ENCODE measurements around the gene TUT1.

Gene TUT1

GRCh38 chr11:62545437-62546243 is 45.7 kb downstream of the TUT1 start:
- no peak for TF ChIP-seq CTCF (IDR thresholded peaks at IDR 0.05; ENCODE audit: control insufficient read depth, insufficient read depth, low read depth, low read length, missing control alignments)
- H3K4me3 ChIP-seq (ENCODE audit: control insufficient read depth, low read depth, low read length), result peak overlapping the region; percentile 98
- peak; percentile 64 for DNase-seq (ENCODE audit: low read depth)

- DNase-seq (ENCODE audit: low read depth), result no peak
- H3K4me3 ChIP-seq (ENCODE audit: control insufficient read depth, low read depth, low read length), result peak overlapping the region; percentile 98
- TF ChIP-seq CTCF (IDR thresholded peaks at IDR 0.05; ENCODE audit: control insufficient read depth, insufficient read depth, low read depth, low read length, missing control alignments), result no peak
Measured at GRCh38 chr11:62544581-62545436, 46.5 kb downstream of the TUT1 start.

DNA sequence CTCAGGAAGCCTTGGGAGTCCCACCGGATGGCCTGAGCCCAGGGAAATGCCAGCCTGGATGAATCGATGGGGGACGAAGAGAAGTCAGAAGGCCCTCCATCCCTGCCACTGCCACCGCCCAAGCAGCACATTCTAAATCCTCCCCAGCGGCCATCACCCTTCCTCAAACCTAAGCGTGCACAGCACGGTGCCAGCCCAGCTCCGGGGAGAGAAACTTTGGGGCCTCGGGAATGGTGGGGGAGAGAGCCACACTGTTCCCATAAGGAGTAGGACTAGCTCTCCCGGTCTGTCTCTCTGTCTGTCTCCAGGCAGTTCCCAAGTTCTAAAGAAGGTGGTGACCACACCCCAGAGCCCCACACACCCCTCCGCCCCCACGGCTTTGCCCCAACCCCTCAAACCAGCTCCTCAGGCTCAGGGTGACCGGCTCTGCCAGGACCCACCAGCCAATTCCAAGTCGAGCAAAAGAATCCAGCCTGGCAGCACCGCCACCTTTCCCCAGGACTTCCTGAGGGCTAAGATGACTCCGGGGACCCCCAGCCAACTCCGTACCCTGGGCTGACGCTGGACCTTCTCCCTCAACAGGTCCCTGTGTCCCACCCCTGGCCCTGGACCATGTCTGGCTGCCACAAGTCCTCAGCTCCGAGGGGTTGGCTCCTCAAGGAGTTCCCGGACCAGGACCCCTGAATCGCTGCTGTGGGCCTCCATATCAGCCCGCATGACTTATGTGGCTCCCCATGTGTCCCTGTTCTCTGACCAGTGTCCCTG is 47.5 kb downstream of the TUT1 start:
- DNase-seq (ENCODE audit: low read depth), result no peak
- TF ChIP-seq CTCF (IDR thresholded peaks at IDR 0.05; ENCODE audit: control insufficient read depth, insufficient read depth, low read depth, low read length, missing control alignments), result no peak
- H3K4me3 ChIP-seq (ENCODE audit: control insufficient read depth, low read depth, low read length), result peak overlapping the region; percentile 98

- peak overlapping the region; percentile 98 for H3K4me3 ChIP-seq (ENCODE audit: control insufficient read depth, low read depth, low read length)
- DNase-seq (ENCODE audit: low read depth), result no peak
- peak; percentile 99 for TF ChIP-seq CTCF (IDR thresholded peaks at IDR 0.05; ENCODE audit: control insufficient read depth, insufficient read depth, low read depth, low read length, missing control alignments)
Measured at GRCh38 chr11:62542750-62543567, 48.4 kb downstream of the TUT1 start.

DNA sequence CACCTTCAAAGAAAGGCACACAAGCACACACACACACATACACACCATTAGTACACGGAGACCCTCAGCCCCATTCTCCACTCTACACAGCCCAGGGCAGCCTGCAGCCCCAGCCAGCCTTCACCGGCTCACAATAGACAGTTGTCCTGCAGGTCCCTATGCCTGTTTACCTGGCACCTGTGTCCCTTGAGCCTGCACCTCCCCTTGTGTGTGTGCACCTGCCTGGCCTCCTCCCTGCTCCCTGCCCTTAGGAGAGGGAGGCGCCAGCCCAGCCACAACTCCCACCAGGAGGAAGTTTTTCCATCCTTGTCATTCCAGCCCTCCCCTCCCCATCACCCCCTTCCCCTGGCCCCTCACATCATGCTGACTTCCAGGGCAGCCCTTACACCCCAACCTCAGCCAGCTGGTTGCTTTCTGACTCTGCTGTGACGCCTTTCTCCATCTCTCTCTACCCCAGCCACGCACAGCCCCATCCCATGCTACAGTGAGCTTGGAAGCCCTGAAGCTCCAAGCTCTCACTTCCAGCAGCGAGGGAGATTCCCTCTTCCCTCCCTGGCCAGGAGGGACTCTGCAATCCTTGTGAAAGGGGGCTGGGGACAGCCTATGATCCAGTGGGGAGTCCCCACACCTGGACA is 49.1 kb downstream of the TUT1 start:
- peak overlapping the region; percentile 98 for H3K4me3 ChIP-seq (ENCODE audit: control insufficient read depth, low read depth, low read length)
- no peak for TF ChIP-seq CTCF (IDR thresholded peaks at IDR 0.05; ENCODE audit: control insufficient read depth, insufficient read depth, low read depth, low read length, missing control alignments)

More for the DNA sequence above, 49.1 kb downstream of the TUT1 start:
- no peak for DNase-seq (ENCODE audit: low read depth)

All from AG09309 (cell line).